HepG2 (cell line): ENCODE measurements around the gene SLC45A2. TPM values are rescaled to one million over a fixed set of nuclear protein-coding genes. Genes with fewer than 3 reads are reported as not detected.

Experiments used
- ATAC-seq: fragments of 200-7000 bp; cut with Tn5 transposase; 3 replicates; pipeline ENCODE4 v1.9.1; 2020; ENCODE audit warnings: mild to moderate bottlenecking, moderate library complexity
- BruUV-seq: library from RNA; stranded (reverse); fragments of 400-500 nt; replicated peaks from 2 replicates; lab custom pipeline; 2021; lab: Mats Ljungman, UMichigan
- CTCF ChIA-PET: fragments of 300-600 bp; formaldehyde crosslinking; extraction: SDS; loops from one replicate; lab custom pipeline; 2021; ENCODE audit warnings: low total read pairs, inconsistent platforms, low intra/inter-chr PET ratio; lab: Yijun Ruan, JAX
- POLR2A ChIA-PET: fragments of 350-600 bp; sonication (Branson Sonifier 250); formaldehyde crosslinking; loops from one replicate; lab custom pipeline; 2020; ENCODE audit warnings: antibody characterized with exemption, inconsistent platforms; lab: Yijun Ruan, JAX
- DNase-seq: peaks from one replicate; pipeline ENCODE4 v3.0.0-alpha.2; 2015; ENCODE audit warnings: low spot score
- FAIRE-seq: peaks from 3 replicates; lab custom pipeline; 2011; peaks lifted over from hg19 to GRCh38; lab: Jason Lieb, UNC
- H2AFZ ChIP-seq: one replicate; pipeline ENCODE4 v1.6.1; 2011; ENCODE audit warnings: low read length, inconsistent platforms
- H3K27ac ChIP-seq: fragments of 300-600 bp; 3 replicates; pipeline ENCODE4 v1.8.0; 2011; ENCODE audit warnings: mixed run types, mild to moderate bottlenecking, mixed read lengths, low read length, inconsistent platforms; ENCODE audit not compliant: insufficient read depth; ENCODE audit errors: extremely low read length
- H3K27me3 ChIP-seq, 2 experiments: fragments of 200-600 bp in 1 of 2; 2 replicates in 1 of 2; 3 replicates in 1 of 2; pipeline versions ENCODE4 v1.6.0 to v1.8.0; 2011; ENCODE audit warnings: low read length in 2 of 2, mild to moderate bottlenecking in 2 of 2, moderate library complexity in 2 of 2, inconsistent platforms in 1 of 2; ENCODE audit not compliant: insufficient read depth in 2 of 2, control insufficient read depth in 1 of 2
- H3K36me3 ChIP-seq, 2 experiments: fragments of 200-600 bp in 1 of 2; replicated peaks in 1 of 2; 2 replicates in 1 of 2; 3 replicates in 1 of 2; pipeline versions ENCODE4 v1.5.1 to v1.8.0; 2011; ENCODE audit warnings: low read length in 2 of 2, inconsistent platforms in 1 of 2; ENCODE audit not compliant: insufficient read depth in 2 of 2, control insufficient read depth in 1 of 2
- H3K4me1 ChIP-seq: 2 replicates; pipeline ENCODE4 v1.5.1; 2012; ENCODE audit warnings: low read length, inconsistent platforms; ENCODE audit not compliant: insufficient read depth
- H3K4me2 ChIP-seq: 2 replicates; pipeline ENCODE4 v1.6.0; 2011; ENCODE audit warnings: low read depth, low read length, inconsistent platforms
- H3K4me3 ChIP-seq, 3 experiments: fragments of 200-600 bp in 1 of 3; sonication (generic), shearing (Covaris generic) in 1 of 3; replicated peaks in 1 of 3; 2 replicates each; pipeline ENCODE4 v1.5.1; 2011 to 2016; ENCODE audit warnings: low read length in 3 of 3, inconsistent platforms in 2 of 3, low read depth in 2 of 3, mild to moderate bottlenecking in 2 of 3, control low read depth in 1 of 3, mixed read lengths in 1 of 3; ENCODE audit not compliant: insufficient read depth in 1 of 3
- H3K79me2 ChIP-seq: one replicate; pipeline ENCODE4 v1.6.1; 2011; ENCODE audit warnings: low read length, inconsistent platforms; ENCODE audit not compliant: insufficient read depth
- H3K9ac ChIP-seq: 2 replicates; pipeline ENCODE4 v1.6.0; 2011; ENCODE audit warnings: mild to moderate bottlenecking, low read depth, low read length, inconsistent platforms; ENCODE audit not compliant: insufficient read depth
- H3K9me3 ChIP-seq: 2 replicates; pipeline ENCODE4 v1.5.1; 2012; ENCODE audit warnings: mild to moderate bottlenecking, low read length
- H4K20me1 ChIP-seq: 2 replicates; pipeline ENCODE4 v1.6.0; 2011; ENCODE audit warnings: inconsistent platforms, mild to moderate bottlenecking, low read length, moderate library complexity; ENCODE audit not compliant: insufficient read depth
- ATM ChIP-seq: fragments of 450-650 bp; IDR thresholded peaks from 2 replicates; pipeline ENCODE4 v1.7.1; 2017; ENCODE audit warnings: mild to moderate bottlenecking, borderline replicate concordance
- BATF2 ChIP-seq: sonication (generic); formaldehyde crosslinking; IDR thresholded peaks from 2 replicates; pipeline ENCODE4 v1.8.0; 2022; ENCODE audit warnings: mild to moderate bottlenecking, missing genetic modification reagents, moderate library complexity
- CBX5 ChIP-seq: sonication (generic); formaldehyde crosslinking; IDR thresholded peaks from 2 replicates; pipeline ENCODE4 v1.4.0; 2020; ENCODE audit warnings: missing genetic modification reagents, borderline replicate concordance
- MLX ChIP-seq: IDR thresholded peaks from 2 replicates; pipeline ENCODE4 v1.6.1; 2016
- PHF5A ChIP-seq: IDR thresholded peaks from one replicate; pipeline ENCODE4 v1.6.1; 2018; ENCODE audit warnings: low read depth, missing genetic modification reagents; ENCODE audit not compliant: unreplicated experiment
- SYNCRIP ChIP-seq: fragments of 200-400 bp; formaldehyde crosslinking; IDR thresholded peaks from 2 replicates; pipeline ENCODE4 v1.6.1; 2018; ENCODE audit warnings: mild to moderate bottlenecking, low read depth, low read length; ENCODE audit not compliant: insufficient read depth
- TIGD3 ChIP-seq: sonication (generic); formaldehyde crosslinking; IDR thresholded peaks from 2 replicates; pipeline ENCODE4 v1.5.1; 2020; ENCODE audit warnings: mild to moderate bottlenecking, missing genetic modification reagents, borderline replicate concordance
- ZNF792 ChIP-seq: IDR thresholded peaks from 2 replicates; pipeline ENCODE4 v1.6.1; 2016
- whole genome bisulfite sequencing: methylation state at CpG from one replicate; pipeline ENCODE4 v1.1.6; 2017; ENCODE audit warnings: low lambda C conversion rate; 5-methylcytosine and 5-hydroxymethylcytosine counted together
- in situ Hi-C: cut with HindIII; loops from 2 replicates; pipeline ENCODE4 v1.10.0; 2017; ENCODE audit warnings: low pct_unique_long_range_greater_than_20kb; ENCODE audit not compliant: extremely low pct_ligation_motif_present
- intact Hi-C: fragments of 100-400 bp; cut with micrococcal nuclease; formaldehyde crosslinking; loops from one replicate; pipeline ENCODE4 v1.10.0; 2022; ENCODE audit not compliant: unreplicated experiment
- polyA plus RNA-seq, 8 experiments: library from polyadenylated mRNA; depleted of rRNA in 3 of 8; stranded (reverse) in 7 of 8; unstranded in 1 of 8; fragments of >200 nt; fragmentation: Illumina TruSeq in 4 of 8; extraction: Trizol in 4 of 8; gene quantifications; 2 replicates each; pipeline versions ENCODE4 v1.2.1 to v1.2.3, GENCODE V29; 2011 to 2016; ENCODE audit warnings: low read depth in 4 of 8, missing spikeins in 1 of 8, mixed read lengths in 1 of 8; ENCODE audit not compliant: insufficient read depth in 1 of 8
- total RNA-seq, 5 experiments: library from RNA; depleted of rRNA; stranded (reverse); fragments of >200 nt; fragmentation: Illumina TruSeq; extraction: Trizol; gene quantifications; 2 replicates each; pipeline ENCODE4 v1.2.3, GENCODE V29; 2016; ENCODE audit warnings: low read depth in 1 of 5

The SLC45A2 gene
- total and polyA plus RNA-seq, 2 of the 13 experiments (the other 11 are each of a cell fraction or from before 2014, with no cell fraction given), result 0.22 to 0.24 TPM

GRCh38 chr5:33928283-33928682 lies 56.2 kb downstream of the SLC45A2 start:
- H2AFZ ChIP-seq, result no peak overlapping the region
- ChIA-PET POLR2A (no interaction called here), CTCF (no interaction called here)
- BruUV-seq, result no TSS peak
- H3K9ac ChIP-seq, result no peak overlapping the region
- FAIRE-seq (no peak), DNase-seq (no peak)
- H3K79me2 ChIP-seq, result no peaks in the 10 kb centered on the region
- H3K4me1 ChIP-seq, result no peaks in the 10 kb centered on the region
- H3K36me3 ChIP-seq, result no peaks in the 10 kb centered on the region
- no peak overlapping the region for H3K4me2 ChIP-seq
- H4K20me1 ChIP-seq, result no peaks in the 10 kb centered on the region
- H3K27me3 ChIP-seq, result peaks cover 0 to 2% of the 10 kb centered on the region in 2 experiments; a peak in 2 of 5 replicates
- no peak overlapping the region for H3K27ac ChIP-seq
- H3K9me3 ChIP-seq, result no peaks in the 10 kb centered on the region
- no peak for TF ChIP-seq SYNCRIP
- TF ChIP-seq, all 625 proteins: peak for 0
- no peak overlapping the region for H3K4me3 ChIP-seq
- WGBS, result 3% methylated on average over 2 of the region's 2 CpGs
- ATAC-seq, result no peak
- intact Hi-C loops (no loop called here), in situ Hi-C loops (no loop called here)

- H3K9me3 ChIP-seq, result no peaks in the 10 kb centered on the region
- ATAC-seq (no peak), FAIRE-seq (no peak), DNase-seq (no peak)
- no peak overlapping the region for H3K4me2 ChIP-seq
- no TSS peak for BruUV-seq
- H3K27ac ChIP-seq, result no peak overlapping the region
- H2AFZ ChIP-seq, result no peak overlapping the region
- ChIA-PET CTCF (no interaction called here), POLR2A (no interaction called here)
- H4K20me1 ChIP-seq, result no peaks in the 10 kb centered on the region
- intact Hi-C loops (no loop called here), in situ Hi-C loops (no loop called here)
- H3K4me1 ChIP-seq, result no peaks in the 10 kb centered on the region
- H3K4me3 ChIP-seq, result no peak overlapping the region
- no peak for TF ChIP-seq ZNF792 (CRISPR knock-in tag)
- TF ChIP-seq TIGD3 (CRISPR knock-in tag), result no peak
- no peak for TF ChIP-seq ATM
- no peak for TF ChIP-seq PHF5A (CRISPR knock-in tag)
- TF ChIP-seq MLX, result no peak
- TF ChIP-seq CBX5 (CRISPR knock-in tag), result no peak
- TF ChIP-seq BATF2 (CRISPR knock-in tag), result no peak
- H3K36me3 ChIP-seq, result no peaks in the 10 kb centered on the region
- WGBS, result 65% methylated on average over 4 of the region's 4 CpGs
- peaks cover 0 to 2% of the 10 kb centered on the region in 2 experiments; a peak in 2 of 5 replicates for H3K27me3 ChIP-seq
- no peak overlapping the region for H3K9ac ChIP-seq
- no peaks in the 10 kb centered on the region for H3K79me2 ChIP-seq
Measured at GRCh38 chr5:33927685-33928084, 56.8 kb downstream of the SLC45A2 start.
